ENCODE measurements around the gene PRAC1. TPM values are rescaled to one million over a fixed set of nuclear protein-coding genes. Genes with fewer than 3 reads are reported as not detected.

PRAC1 gene
- total RNA-seq, 2 donors from 2014 or later, result not detected

DNA sequence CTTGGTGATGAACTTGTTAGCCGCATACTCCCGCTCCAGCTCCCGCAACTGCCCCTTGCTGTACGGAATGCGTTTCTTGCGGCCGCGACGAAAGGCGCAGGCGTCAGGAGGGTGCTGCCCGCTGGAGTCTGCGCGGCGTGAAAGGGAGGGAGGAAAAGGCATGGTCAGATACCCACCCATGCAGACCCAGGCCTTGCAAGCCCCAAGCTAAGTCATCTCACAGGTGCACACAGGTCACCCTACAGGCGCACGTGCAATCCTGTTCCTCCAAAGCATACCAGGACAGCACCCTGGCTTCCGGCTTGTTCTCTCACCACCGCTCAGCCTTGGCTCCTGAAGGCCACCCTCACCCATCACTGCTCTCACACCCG, 4.6 kb upstream of the PRAC1 start:
- no peaks in the 10 kb centered on the region for H3K36me3 ChIP-seq (replicated peaks in 1 of 2; ENCODE audit: insufficient read depth in 1 of 2, low read depth in 2 of 2)
- H3K27ac ChIP-seq, result no peak overlapping the region
- no peak for ATAC-seq
- no peak for TF ChIP-seq POLR2A (IDR thresholded peaks at IDR 0.05)
- TF ChIP-seq, protein P1, sequence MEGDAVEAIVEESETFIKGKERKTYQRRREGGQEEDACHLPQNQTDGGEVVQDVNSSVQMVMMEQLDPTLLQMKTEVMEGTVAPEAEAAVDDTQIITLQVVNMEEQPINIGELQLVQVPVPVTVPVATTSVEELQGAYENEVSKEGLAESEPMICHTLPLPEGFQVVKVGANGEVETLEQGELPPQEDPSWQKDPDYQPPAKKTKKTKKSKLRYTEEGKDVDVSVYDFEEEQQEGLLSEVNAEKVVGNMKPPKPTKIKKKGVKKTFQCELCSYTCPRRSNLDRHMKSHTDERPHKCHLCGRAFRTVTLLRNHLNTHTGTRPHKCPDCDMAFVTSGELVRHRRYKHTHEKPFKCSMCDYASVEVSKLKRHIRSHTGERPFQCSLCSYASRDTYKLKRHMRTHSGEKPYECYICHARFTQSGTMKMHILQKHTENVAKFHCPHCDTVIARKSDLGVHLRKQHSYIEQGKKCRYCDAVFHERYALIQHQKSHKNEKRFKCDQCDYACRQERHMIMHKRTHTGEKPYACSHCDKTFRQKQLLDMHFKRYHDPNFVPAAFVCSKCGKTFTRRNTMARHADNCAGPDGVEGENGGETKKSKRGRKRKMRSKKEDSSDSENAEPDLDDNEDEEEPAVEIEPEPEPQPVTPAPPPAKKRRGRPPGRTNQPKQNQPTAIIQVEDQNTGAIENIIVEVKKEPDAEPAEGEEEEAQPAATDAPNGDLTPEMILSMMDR (IDR thresholded peaks at IDR 0.05), result no peak
- 6 to 8% methylated on average over 11 to 20 of the region's 20 CpGs for WGBS, 2 donors
- H3K27me3 ChIP-seq, result peaks cover 0 to 78% of the 10 kb centered on the region in 2 donors
- no peak overlapping the region for H3K4me3 ChIP-seq
- intact Hi-C loops (cut with DNase I), result loop anchor here (10.0 kb wide), 1 partner anchor 158 kb away; no protein-coding TSS in a partner anchor
- peaks cover 24% of the 10 kb centered on the region for H3K4me1 ChIP-seq
- no peaks in the 10 kb centered on the region for H3K9me3 ChIP-seq
- no peak for DNase-seq

DNA sequence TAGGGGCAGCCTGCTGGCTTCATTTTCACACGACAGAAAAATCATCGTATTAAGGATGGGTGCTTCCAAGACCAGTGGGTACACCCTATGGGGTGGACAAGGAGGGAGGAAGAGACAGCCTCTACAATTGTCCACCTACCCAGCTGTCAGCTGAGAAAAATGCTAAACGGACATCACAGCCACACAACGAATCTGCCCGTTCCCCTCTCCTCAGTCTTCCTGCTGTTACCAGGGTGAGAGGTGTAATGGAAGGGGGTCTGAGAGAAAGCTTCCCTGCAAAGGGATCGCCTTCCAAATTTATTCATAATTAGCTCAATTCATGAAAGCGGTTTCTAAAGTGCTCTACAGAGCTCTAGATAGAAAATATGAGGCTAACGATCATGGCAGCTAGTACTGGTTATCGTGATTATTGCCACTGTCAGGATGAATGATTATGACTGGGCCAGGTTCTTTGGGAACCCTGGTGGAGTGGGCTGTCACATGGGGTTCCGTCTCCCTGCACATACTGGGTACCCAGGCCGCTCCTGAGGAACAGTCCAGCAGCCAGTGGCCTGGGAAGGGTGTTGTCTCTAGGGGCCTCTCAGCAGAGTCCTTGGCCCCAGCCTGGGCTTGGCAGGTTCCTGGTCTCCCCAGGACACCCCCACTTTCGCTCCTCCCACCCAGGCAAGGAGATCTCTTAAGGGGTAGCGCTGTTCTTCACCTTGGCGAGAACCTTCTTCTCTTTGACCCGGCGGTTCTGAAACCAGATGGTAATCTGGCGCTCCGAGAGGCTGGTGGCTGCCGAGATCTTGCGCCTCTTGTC, 4.0 kb upstream of the PRAC1 start:
- Histone ChIP-seq H3K9me3 (no peaks in the 10 kb centered on the region), H3K27me3 (peaks cover 0 to 79% of the 10 kb centered on the region in 2 donors), H3K36me3 (replicated peaks in 1 of 2; ENCODE audit: insufficient read depth in 1 of 2, low read depth in 2 of 2) (no peaks in the 10 kb centered on the region), H3K4me3 (no peak overlapping the region), H3K27ac (no peak overlapping the region), H3K4me1 (peaks cover 24% of the 10 kb centered on the region)
- no peak for TF ChIP-seq POLR2A (IDR thresholded peaks at IDR 0.05)
- TF ChIP-seq, protein P1 (IDR thresholded peaks at IDR 0.05), result no peak
- ATAC-seq (no peak), DNase-seq (no peak)
- intact Hi-C loops (cut with DNase I), result loop anchor here (10.0 kb wide), 1 partner anchor 158 kb away; no protein-coding TSS in a partner anchor
- 10% methylated on average over 19 to 20 of the region's 20 CpGs for WGBS, 2 donors

DNA sequence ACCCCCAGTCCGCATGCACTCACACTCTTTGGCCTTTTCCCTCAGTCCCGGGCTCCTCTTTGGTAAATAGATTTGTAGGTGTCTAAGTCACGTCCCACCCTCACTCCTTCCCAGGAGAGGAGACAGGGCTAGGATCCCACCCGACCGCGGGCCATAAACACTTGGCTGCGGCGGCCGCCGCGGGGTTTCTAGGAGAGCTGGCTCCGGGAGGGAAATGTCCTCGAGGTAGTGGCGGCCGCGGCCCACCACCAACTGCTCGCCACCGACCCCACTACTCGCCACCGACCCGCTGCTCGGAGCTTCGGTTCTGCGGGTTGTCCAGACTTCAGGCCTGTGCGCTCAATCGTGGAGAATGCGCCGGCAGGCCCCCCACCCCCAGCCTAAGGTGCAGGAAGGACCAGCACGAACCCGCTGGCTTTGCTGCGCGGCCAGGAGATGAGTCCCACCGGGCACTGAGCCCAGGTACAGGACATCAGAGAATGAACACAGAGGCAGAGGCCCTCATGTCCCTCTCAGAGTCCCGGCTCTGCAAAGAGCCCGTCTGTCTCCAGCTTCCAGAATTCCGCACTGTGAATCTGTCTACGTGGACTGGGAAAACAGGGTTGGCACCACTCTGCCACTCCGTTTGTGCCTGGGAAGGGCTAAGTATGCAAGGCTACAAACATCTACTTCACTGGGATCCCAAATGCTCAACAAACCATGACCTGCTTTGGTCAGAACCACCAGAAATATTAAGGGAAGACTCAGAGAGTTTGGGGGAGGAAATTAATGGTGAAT, 3.2 kb upstream of the PRAC1 start:
- TF ChIP-seq, protein P1 (IDR thresholded peaks at IDR 0.05), result no peak
- TF ChIP-seq POLR2A (IDR thresholded peaks at IDR 0.05), result no peak
- H3K9me3 ChIP-seq, result no peaks in the 10 kb centered on the region
- ATAC-seq (no peak), DNase-seq (no peak)
- 4 to 6% methylated on average over 5 to 37 of the region's 38 CpGs for WGBS, 2 donors
- H3K4me1 ChIP-seq, result peaks cover 24% of the 10 kb centered on the region
- H3K27me3 ChIP-seq, result peaks cover 0 to 74% of the 10 kb centered on the region in 2 donors
- no peaks in the 10 kb centered on the region for H3K36me3 ChIP-seq (replicated peaks in 1 of 2; ENCODE audit: insufficient read depth in 1 of 2, low read depth in 2 of 2)
- no peak overlapping the region for H3K27ac ChIP-seq
- no peak overlapping the region for H3K4me3 ChIP-seq
- intact Hi-C loops (cut with DNase I), result loop anchor here (10.0 kb wide), 1 partner anchor 159 kb away; no protein-coding TSS in a partner anchor

DNA sequence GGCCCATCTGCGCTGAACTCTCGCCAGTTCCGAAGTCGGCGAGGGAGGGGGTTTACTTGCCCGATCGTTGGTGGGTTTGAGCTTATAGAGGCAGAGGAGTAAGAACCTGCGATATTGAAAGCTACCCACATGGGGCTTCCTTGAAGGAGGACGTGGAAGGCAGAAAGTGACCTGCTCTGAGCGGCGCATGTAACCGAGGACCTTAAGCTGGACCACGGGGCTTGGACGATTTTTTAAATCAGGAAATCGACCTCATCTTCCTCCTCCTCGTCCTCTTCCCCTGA, 2.6 kb upstream of the PRAC1 start:
- 2% methylated on average over 16 of the region's 16 CpGs for WGBS, 2 donors
- no peak overlapping the region for H3K4me3 ChIP-seq
- intact Hi-C loops (cut with DNase I), result loop anchor here (10.0 kb wide), 1 partner anchor 160 kb away; no protein-coding TSS in a partner anchor

More for the DNA sequence above, 2.6 kb upstream of the PRAC1 start:
- Histone ChIP-seq H3K9me3 (no peaks in the 10 kb centered on the region), H3K36me3 (replicated peaks in 1 of 2; ENCODE audit: insufficient read depth in 1 of 2, low read depth in 2 of 2) (no peaks in the 10 kb centered on the region), H3K27ac (no peak overlapping the region), H3K4me1 (peaks cover 24% of the 10 kb centered on the region), H3K27me3 (peaks cover 0 to 75% of the 10 kb centered on the region in 2 donors)
- TF ChIP-seq, protein P1 (IDR thresholded peaks at IDR 0.05), result no peak
- no peak for TF ChIP-seq POLR2A (IDR thresholded peaks at IDR 0.05)
- DNase-seq, result no peak
- ATAC-seq, result no peak
